Activated T-cell treated with anti-CD3 and anti-CD28 coated beads for 1 hour (primary cell): Measurements from ENCODE around the gene ZNF92.
"Not testable (repeated sequence)": the region's sequence is repeated elsewhere in the genome, so short reads cannot be mapped to it uniquely, and the experiment has no call there.

ENCODE experiments used
- DNase-seq: peaks from one replicate; pipeline ENCODE4 v3.0.0-alpha.2; 2020; ENCODE audit warnings: low read depth

The ZNF92 gene

DNA sequence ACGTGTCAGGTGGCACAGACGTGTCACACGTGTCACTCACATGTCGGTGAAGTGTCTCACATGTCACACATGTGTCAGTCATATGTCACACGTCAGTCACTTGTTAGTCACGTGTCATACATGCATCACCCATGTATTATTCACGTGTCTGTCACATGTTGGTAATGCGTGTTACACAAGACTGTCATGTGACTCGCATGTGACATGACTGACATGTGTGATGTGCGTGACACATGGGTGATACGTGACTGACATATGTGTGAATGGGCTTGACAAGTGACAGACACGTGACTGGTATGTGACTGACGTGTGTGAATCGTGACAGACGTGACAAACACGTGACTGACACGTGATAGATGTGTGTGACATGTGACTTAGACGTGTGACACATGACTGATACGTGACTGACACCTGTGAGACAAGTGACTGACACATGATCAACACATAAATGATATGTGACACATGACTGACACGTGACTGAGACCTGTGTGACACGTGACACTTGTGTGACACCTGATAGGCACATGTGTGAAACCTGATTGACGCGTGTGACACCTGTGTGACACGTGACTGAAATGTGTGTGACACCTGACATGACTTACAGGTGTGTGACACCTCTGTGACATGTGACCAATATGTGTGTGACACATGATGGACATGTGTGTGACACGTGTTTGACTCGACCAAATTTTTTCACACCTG, 56.1 kb downstream of the ZNF92 start:
- DNase-seq = no peak

DNA sequence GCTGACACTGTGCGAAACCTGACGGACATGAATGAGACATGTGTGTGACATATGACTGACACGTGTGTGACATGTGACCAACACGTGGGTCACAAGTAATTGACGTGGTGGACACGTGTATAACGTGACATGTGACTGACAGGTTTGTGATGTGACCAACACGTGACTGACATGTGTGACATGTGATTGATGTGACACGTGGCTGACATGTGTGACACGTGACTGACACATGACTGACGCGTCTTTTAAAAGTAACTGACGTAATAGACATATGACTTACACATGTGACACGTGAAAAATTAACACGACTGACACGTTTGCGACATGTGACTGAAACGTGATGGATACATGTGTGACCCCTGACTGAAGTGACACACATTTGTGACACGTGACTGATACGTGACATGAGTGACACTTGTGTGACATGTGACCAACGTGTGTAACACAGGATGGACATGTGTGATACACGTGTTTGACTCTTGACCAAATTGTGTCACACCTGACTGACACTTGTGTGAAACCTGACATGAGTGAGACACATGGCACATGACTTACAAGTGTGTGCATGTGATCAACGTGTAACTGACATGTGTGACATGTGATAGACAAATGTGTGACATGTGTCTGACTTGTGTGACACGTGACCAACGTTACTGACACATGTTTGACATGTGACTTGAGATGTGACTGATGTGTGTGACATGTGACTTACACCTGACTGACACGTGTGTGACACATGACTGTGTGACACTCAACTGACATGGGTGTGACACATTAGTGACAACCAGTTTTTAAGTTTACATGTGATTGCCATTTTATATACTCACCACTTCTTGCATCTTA, 56.9 kb downstream of the ZNF92 start:
- no peak for DNase-seq

DNA sequence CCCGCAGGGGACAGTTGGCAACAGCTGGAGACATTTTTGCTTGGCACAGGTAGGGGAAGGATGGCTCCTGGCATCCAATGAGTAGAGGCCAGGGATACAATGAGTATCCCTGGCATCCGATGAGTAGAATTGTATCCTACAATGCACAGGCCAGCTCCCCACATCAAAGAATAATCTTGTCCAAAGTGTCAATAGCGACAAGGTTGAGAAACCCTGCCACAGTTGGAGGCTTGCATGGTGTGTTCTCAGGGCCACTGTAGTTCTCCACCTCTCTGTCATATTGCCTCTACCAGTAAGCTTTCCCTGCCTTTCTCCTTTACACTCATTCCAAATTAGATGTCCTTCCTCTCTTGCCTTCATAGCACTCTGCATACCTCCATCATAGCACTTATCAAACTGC, 60.7 kb downstream of the ZNF92 start:
- DNase-seq = no peak

- no peak for DNase-seq
Observed at GRCh38 chr7:65436163-65436562, 62.5 kb downstream of the ZNF92 start.

DNA sequence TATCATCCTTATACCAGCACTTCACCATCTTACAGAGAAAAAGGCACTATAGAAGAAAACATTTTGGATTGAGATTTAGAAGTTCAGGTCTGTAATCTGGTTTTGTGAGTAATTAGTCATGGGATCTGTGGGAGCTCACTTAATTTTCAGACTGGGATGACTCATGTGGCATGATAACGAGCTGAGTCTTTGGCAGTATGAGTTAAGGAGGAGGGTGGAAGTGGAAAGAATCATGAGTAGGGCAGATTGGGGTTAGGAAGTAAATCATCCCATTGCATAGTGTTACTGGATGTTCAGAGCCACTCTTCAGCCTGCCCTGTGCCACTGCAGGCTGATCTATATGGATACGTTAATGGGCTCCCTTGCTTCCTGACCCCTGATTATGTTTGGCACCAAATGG, 64.9 kb downstream of the ZNF92 start:
- DNase-seq = no peak

GRCh38 chr7:65441010-65441409, 67.4 kb downstream of the ZNF92 start:
- DNase-seq = no peak

- no peak for DNase-seq
Observed at GRCh38 chr7:65444205-65444842, 70.7 kb downstream of the ZNF92 start.

- DNase-seq = no peak
Observed at GRCh38 chr7:65444899-65445823, 71.5 kb downstream of the ZNF92 start.

- not testable (repeated sequence) for DNase-seq
Observed at GRCh38 chr7:65447041-65447440, 73.4 kb downstream of the ZNF92 start.

GRCh38 chr7:65448816-65449504, 75.3 kb downstream of the ZNF92 start:
- no peak for DNase-seq

DNA sequence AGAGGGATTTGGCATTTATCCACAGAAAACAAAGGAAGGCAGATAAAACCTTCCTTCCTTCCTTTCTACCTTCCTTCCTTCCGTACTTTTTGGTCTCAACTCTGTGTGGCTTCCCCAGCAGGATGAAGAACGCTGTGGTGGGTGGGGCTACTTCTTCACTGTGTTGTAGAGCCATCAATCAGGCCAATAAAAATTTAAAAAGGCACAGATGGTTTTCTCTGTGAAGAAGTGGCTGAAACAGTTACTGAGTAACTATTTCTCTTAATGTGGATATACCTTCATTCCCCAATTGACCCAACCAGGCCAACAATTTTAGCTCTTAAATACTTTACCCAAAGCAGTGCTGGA, 75.8 kb downstream of the ZNF92 start:
- no peak for DNase-seq
